ENCODE results near the gene JPH3.

JPH3 gene

DNA sequence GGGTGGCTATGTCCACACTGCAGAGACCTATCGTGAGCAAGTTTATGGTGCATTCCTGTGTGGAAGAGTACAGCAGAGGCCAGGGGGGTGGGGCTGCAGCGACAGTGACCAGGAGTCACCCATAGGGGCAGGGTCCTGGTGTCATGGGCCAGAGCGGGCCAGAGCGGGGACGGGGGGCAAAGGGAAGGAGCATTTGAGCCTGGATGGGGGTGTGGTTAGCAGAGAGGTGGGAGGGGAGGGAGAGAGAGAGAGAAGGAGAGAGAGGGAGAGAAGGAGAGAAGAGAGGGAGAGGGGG lies 17.8 kb downstream of the JPH3 start:
- Histone ChIP-seq H3K9ac (ENCODE audit: low read depth, low read length) (no peak overlapping the region), H3K4me1 (ENCODE audit: insufficient read depth, low read length) (peaks cover 3% of the 10 kb centered on the region; the same call in 1 of the 2 replicates), H3K36me3 (ENCODE audit: insufficient read depth, low read length) (no peaks in the 10 kb centered on the region), H3K9me3 (ENCODE audit: control insufficient read depth, insufficient read depth, low read length) (no peaks in the 10 kb centered on the region)

DNA sequence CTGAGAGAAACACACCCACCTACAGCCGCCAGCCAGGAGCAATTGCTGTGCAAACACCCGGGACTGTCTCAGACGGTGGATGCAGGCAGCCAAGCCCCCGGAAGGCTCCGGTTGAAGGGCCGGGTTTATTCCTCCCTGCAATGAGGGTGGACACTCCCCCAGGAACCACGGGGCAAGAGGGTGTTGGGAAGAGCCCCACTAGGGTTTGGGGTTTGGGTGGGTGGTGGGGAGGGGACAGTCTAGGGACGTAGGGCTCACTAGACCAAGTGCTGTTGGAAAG lies 19.2 kb downstream of the JPH3 start:
- H3K9ac ChIP-seq (ENCODE audit: low read depth, low read length) = no peak overlapping the region
- no peaks in the 10 kb centered on the region for H3K9me3 ChIP-seq (ENCODE audit: control insufficient read depth, insufficient read depth, low read length)
- no peaks in the 10 kb centered on the region for H3K36me3 ChIP-seq (ENCODE audit: insufficient read depth, low read length)
- peaks cover 3% of the 10 kb centered on the region; the same call in 1 of the 2 replicates for H3K4me1 ChIP-seq (ENCODE audit: insufficient read depth, low read length)

DNA sequence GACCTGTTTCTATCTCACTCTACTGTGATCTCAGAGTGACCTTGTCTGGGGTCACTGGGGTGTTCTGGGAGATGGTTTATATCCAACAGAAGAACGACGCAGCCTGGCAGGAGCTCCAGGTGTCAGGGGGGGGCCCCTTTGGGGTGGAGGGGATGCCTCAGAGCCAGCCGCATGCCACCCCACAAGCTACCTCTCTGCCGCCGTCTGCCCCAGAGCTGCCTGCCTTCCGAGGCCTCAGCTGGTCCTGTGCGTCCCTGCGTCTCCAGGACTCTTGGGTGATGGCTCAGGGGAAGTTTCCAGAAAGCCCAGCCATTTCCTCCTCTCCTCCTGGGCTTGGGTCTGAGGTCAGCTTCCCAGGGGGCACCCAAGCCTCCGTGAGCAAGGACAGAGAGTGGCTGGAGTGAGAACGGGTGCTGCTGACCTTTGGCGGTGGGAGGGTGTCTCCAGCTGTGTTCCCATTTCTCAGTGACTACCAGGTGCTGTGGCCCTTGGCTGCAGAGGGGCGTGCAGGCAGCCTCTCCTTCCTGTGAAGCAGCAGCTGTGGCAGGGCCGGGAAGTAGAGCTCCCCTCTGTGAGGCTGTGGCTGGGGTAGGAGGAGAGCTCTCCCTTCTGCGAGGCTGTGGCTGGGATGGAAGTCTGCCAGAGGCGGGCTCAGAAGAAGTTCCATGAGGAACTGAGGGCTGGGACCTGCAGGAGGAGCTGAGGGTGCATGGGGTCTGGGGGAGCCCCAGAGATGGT lies 19.8 kb downstream of the JPH3 start:
- H3K9me3 ChIP-seq (ENCODE audit: control insufficient read depth, insufficient read depth, low read length) = no peaks in the 10 kb centered on the region
- no peak overlapping the region for H3K9ac ChIP-seq (ENCODE audit: low read depth, low read length)
- H3K4me1 ChIP-seq (ENCODE audit: insufficient read depth, low read length) = peaks cover 3% of the 10 kb centered on the region; the same call in 1 of the 2 replicates
- H3K36me3 ChIP-seq (ENCODE audit: insufficient read depth, low read length) = no peaks in the 10 kb centered on the region

DNA sequence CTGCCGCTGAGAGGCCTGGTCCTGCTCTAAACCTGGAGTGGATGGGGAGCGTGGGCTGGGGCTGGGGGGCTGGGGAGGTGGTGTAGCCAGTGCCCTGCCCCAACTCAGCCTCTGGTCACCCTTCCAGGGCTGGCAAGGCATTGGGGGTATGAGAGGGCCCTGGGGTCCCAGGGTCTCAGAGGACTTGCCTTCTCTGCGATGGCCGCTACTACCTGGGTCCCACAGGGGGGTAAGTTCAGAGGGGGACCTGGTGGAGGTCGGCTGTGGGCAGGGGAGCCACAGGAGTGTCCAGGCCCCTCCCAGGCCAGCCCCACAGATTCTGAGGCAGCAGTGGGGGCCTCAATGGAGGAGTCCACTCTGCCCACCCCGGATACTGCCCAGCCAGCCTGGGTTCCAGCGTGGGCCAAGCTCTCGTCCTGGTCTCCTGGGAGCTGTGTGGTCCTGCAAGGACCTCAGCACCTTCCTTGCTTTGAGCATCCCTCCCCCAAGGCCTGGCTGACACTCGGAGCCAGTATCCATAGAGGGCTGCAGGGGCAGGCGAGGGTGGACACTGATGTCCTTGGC lies 20.5 kb downstream of the JPH3 start:
- Histone ChIP-seq H3K9me3 (ENCODE audit: control insufficient read depth, insufficient read depth, low read length) (no peaks in the 10 kb centered on the region), H3K9ac (ENCODE audit: low read depth, low read length) (no peak overlapping the region), H3K4me1 (ENCODE audit: insufficient read depth, low read length) (peaks cover 3% of the 10 kb centered on the region; the same call in 1 of the 2 replicates), H3K36me3 (ENCODE audit: insufficient read depth, low read length) (no peaks in the 10 kb centered on the region)

DNA sequence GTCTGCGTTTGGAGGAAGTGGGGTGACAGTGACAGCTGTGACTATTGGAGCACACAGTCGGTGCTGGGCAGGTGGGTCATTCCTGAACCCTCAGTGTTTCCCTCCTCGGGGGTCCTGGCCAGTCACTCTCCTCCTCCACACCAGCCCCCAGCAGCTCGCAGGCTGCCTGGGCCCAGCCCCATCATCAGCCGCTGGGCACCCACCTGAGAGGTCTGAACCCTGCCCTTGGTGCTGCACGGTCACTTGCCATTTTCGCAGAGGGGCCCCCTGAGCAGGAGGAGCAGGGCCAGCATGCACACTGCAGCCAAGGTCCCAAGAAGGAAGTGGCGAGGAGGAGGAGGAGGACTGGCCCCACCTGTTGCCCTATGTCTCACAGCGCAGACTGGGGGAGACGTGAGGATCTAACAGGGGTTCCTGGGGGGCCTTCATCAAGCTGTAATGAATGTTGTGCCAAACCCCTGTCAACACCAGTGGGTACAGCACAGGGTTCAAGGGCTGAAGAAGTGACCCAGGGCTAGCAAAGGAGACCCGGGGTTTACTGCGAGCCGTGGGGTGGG lies 23.0 kb downstream of the JPH3 start:
- H3K4me1 ChIP-seq (ENCODE audit: insufficient read depth, low read length) = no peaks in the 10 kb centered on the region; the same call in 1 of the 2 replicates

DNA sequence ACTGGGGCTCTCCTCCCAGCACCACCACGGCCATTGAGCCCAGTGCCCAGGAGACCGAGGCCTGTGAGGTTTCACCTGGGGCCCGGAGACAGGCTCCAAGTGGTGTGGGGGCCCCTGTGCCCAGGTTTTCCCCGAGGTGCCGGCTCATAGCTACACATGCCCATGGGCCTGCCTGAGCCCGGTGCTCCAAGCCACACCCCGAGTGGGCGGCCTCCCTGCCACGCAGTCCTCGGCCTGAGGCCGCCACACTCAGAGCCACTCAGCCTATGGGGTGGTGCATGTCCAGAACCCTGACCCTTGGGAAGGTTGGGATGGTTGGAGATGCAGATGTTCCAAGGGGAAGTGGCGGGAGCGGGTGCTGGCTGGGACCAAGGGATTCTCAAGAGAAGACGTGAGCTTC lies 24.1 kb downstream of the JPH3 start:
- no peaks in the 10 kb centered on the region for H3K4me1 ChIP-seq (ENCODE audit: insufficient read depth, low read length)
- H3K9ac ChIP-seq (ENCODE audit: low read depth, low read length) = no peak overlapping the region
- H3K9me3 ChIP-seq (ENCODE audit: control insufficient read depth, insufficient read depth, low read length) = no peaks in the 10 kb centered on the region
- H3K36me3 ChIP-seq (ENCODE audit: insufficient read depth, low read length) = no peaks in the 10 kb centered on the region

More for the DNA sequence above, 23.0 kb downstream of the JPH3 start:
- no peak overlapping the region for H3K9ac ChIP-seq (ENCODE audit: low read depth, low read length)
- no peaks in the 10 kb centered on the region for H3K36me3 ChIP-seq (ENCODE audit: insufficient read depth, low read length)
- H3K9me3 ChIP-seq (ENCODE audit: control insufficient read depth, insufficient read depth, low read length) = no peaks in the 10 kb centered on the region

DNA sequence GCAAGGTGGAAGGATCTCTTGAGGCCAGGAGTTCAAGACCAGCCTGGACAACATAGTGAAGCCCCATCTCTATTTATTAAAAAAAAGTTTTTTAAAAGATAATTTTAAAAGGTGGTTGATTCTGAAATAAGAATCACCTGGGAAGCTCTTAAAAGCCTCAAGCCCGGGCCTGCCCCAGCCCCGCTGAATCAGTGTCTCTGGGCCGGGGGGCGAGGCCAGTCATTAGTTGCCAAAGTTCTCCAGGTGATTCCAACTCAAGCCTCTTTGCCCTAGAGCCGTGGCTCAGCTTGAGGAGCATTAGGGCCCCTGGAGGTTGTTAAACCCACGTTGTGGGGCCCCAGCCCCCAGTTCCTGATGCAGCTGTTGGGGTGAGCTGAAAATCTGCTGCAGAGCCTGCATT lies 24.6 kb downstream of the JPH3 start:
- H3K4me1 ChIP-seq (ENCODE audit: insufficient read depth, low read length) = no peaks in the 10 kb centered on the region
- H3K9ac ChIP-seq (ENCODE audit: low read depth, low read length) = no peak overlapping the region
- no peaks in the 10 kb centered on the region for H3K9me3 ChIP-seq (ENCODE audit: control insufficient read depth, insufficient read depth, low read length)
- H3K36me3 ChIP-seq (ENCODE audit: insufficient read depth, low read length) = no peaks in the 10 kb centered on the region

DNA sequence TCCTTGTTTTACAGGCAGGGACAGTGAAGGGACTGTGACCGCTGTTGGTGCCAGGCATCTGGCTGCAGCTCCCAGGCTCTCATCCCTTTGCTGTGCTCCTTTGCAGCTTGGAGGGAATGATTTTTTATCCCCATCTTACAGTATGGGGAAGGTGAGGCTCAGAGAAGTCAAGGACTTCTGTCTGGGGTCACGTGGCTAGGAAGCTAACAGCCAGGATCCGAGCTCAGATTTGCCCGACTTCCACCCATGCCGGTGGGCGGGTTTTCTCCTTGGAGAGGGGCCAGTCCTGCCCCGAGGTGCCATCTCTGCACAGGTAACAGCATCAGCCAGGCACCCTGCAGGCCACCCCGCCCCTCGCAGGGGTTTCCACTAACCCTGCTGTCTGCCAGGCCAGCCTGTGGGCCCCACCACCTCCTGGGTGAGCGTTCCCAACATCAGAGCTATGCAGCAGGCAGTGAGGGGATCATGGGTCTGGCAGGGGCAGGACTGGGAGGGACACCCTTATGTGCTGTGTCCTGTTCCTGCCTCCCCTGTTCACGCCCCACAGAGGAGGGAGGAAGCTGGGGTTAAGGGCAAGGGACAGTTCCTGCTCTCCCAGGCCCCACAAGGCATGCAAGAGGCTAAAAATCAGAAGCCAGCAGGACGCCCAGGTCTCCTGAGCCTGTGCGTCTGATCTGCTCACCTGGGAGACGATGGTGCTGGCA lies 25.4 kb downstream of the JPH3 start:
- H3K9ac ChIP-seq (ENCODE audit: low read depth, low read length) = no peak overlapping the region

DNA sequence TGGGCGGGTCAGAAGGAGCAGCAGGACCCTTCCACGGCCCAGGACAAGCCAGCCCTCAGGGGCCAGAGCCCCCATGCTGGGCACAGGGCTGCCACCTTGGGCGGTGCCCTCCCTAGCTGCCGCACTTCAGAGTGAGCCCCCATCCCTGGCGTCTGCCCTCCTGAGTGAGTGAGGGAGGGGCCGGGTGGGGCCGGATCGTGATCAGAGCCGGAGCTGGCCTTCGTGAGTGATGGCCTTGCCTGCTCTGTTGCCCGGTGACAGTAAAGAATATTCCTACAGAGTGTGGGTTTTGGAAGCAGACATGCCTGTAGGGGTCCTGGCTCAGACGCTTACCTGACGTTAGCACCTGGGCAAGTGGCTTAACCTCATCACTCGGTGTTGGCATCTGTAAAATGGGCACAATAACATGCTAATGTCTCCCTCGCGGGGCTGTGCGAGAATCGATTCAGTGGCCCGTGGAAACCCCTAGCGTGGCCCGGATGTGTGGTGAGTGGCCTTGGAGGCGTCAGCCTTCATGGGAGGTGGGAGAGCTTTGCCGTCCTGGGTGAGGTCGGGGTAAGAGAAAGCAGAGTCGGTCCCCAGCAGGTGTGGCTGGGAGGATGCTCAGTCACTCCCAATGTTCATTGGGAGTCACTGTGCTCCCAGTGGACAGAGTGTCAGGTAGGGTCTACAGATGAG lies 26.1 kb downstream of the JPH3 start:
- Histone ChIP-seq H3K9me3 (ENCODE audit: control insufficient read depth, insufficient read depth, low read length) (no peaks in the 10 kb centered on the region), H3K36me3 (ENCODE audit: insufficient read depth, low read length) (no peaks in the 10 kb centered on the region), H3K9ac (ENCODE audit: low read depth, low read length) (no peak overlapping the region), H3K4me1 (ENCODE audit: insufficient read depth, low read length) (no peaks in the 10 kb centered on the region)

More for the DNA sequence above, 25.4 kb downstream of the JPH3 start:
- Histone ChIP-seq H3K4me1 (ENCODE audit: insufficient read depth, low read length) (no peaks in the 10 kb centered on the region), H3K9me3 (ENCODE audit: control insufficient read depth, insufficient read depth, low read length) (no peaks in the 10 kb centered on the region), H3K36me3 (ENCODE audit: insufficient read depth, low read length) (no peaks in the 10 kb centered on the region)

DNA sequence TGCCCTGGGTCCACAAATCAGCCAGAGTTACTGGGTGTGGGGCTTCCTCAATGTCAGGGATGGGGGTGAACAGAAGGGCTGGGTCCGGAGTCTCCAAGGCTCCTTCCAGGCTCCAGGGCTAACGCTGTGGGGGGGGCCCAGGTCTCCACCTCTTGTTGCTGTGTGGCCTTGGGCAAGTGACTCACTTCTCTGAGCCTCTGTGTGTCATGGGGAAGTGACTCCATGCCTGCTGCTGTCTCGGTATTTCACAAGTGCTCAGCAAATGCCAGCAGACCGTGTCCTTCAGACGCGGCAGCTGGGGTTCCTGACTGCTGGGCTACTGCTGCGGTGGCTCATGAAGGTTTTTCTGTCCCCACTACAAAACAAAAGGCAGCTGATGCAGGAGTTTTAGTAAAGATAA lies 26.6 kb downstream of the JPH3 start:
- Histone ChIP-seq H3K36me3 (ENCODE audit: insufficient read depth, low read length) (no peaks in the 10 kb centered on the region), H3K9me3 (ENCODE audit: control insufficient read depth, insufficient read depth, low read length) (no peaks in the 10 kb centered on the region), H3K4me1 (ENCODE audit: insufficient read depth, low read length) (no peaks in the 10 kb centered on the region), H3K9ac (ENCODE audit: low read depth, low read length) (no peak overlapping the region)

DNA sequence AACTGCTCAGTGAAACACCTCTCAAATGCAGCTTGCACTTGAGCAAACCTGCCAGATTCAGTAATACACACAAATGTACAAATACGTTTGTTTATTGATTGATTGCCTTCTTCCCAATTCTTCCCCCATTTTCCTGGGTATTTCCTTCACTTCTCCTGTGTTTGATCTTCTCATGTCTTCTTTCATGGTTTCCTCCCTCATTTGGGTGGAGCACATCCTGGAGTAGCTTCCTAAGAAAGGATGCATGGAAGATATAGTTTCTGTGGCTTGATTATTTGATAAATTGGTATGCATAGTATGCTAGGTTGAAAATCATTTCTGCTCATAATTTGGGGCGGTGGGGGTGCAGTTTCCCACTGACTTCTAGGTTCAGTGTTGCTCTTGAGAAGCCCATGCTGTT lies 28.8 kb downstream of the JPH3 start:
- Histone ChIP-seq H3K9me3 (ENCODE audit: control insufficient read depth, insufficient read depth, low read length) (no peaks in the 10 kb centered on the region), H3K9ac (ENCODE audit: low read depth, low read length) (no peak overlapping the region), H3K4me1 (ENCODE audit: insufficient read depth, low read length) (no peaks in the 10 kb centered on the region), H3K36me3 (ENCODE audit: insufficient read depth, low read length) (no peaks in the 10 kb centered on the region)

DNA sequence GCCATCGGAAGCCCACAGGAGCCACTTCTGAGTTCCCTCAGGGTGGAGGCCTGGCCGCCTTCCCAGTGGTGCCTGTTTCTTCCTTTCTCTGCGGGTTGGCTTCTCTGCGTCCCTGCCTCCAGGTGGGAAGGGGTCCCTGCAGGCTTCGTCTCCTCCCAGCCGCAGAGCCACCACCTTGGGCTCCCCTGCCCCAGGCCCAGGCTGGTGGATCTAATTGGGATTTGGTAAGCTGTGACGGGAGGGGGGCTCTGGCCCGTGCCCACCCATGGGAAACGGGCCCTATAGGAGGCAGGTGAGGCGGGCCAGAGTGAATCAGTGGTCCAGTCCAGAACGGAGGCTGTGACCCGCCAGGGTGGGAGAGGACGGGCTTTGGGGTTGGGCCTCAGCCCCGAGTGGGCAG lies 32.1 kb downstream of the JPH3 start:
- no peaks in the 10 kb centered on the region for H3K36me3 ChIP-seq (ENCODE audit: insufficient read depth, low read length)
- H3K9me3 ChIP-seq (ENCODE audit: control insufficient read depth, insufficient read depth, low read length) = no peaks in the 10 kb centered on the region
- H3K4me1 ChIP-seq (ENCODE audit: insufficient read depth, low read length) = no peaks in the 10 kb centered on the region
- no peak overlapping the region for H3K9ac ChIP-seq (ENCODE audit: low read depth, low read length)

DNA sequence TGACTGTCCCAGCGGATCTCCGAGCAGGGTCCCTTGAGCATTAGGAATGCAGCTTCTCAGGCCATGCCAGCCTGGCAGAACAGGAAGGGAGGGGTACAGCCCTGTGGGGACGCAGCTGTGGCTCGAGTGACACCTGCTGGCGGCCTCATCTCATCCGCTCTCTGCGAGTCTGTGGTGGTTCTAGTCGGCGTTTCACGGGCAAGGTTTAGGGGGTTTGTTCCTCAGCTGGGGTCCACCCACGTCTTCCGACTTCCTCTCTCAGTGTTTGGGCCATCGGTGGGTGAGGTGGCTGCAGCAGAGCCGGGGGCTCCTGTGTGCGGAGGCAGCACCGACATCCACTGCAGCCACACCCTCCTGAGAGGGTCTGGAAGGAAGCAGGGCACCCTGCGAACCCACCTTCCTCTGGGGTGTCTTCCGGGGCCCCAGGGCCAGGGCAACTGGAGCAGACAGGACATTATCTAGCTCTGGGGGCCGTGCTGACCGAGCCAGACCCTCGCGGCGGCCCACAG lies 33.3 kb downstream of the JPH3 start:
- Histone ChIP-seq H3K36me3 (ENCODE audit: insufficient read depth, low read length) (no peaks in the 10 kb centered on the region), H3K4me1 (ENCODE audit: insufficient read depth, low read length) (no peaks in the 10 kb centered on the region), H3K9ac (ENCODE audit: low read depth, low read length) (no peak overlapping the region), H3K9me3 (ENCODE audit: control insufficient read depth, insufficient read depth, low read length) (no peaks in the 10 kb centered on the region)

DNA sequence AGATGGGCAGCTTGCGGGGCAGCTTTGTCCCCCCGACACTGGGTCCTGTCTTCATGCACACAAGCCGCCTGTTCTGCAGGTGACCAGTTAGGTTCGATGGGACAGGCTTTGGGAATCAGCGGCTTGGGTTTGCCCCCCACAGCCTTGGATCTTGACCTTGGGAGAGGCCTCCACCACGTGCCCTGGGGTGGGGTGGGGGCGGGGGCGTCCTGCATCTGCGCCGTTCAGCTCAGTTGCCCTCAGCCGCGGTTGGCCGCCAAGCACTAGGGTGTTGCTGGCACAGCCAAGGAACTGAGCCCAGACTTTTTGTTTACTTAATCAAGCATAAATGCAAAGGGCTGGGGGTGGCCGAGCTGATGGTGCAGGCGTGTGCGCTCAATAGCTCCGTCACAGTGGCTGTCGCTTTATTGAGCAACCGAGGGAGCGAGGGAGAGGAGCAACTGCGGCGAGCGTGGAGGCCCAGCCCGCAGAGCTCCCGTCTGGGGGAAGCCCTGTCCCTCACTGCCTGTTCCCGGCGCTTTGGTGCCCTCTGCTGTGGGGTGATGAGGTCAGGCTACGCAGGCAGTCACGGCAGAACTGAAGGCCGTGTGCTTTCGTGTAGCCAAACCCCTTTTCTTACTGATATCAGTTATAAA lies 33.9 kb downstream of the JPH3 start:
- no peaks in the 10 kb centered on the region for H3K9me3 ChIP-seq (ENCODE audit: control insufficient read depth, insufficient read depth, low read length)
- H3K36me3 ChIP-seq (ENCODE audit: insufficient read depth, low read length) = no peaks in the 10 kb centered on the region
- H3K9ac ChIP-seq (ENCODE audit: low read depth, low read length) = no peak overlapping the region
- no peaks in the 10 kb centered on the region for H3K4me1 ChIP-seq (ENCODE audit: insufficient read depth, low read length)

All from ES-I3 (cell line).